OCI-LY7 (cell line): ENCODE measurements around the gene IL17D. TPM values are rescaled to one million over a fixed set of nuclear protein-coding genes. Genes with fewer than 3 reads are reported as not detected.

ENCODE experiments used
- BruUV-seq: library from RNA; stranded (reverse); fragments of 400-500 nt; replicated peaks from 2 replicates; lab custom pipeline; 2021; lab: Mats Ljungman, UMichigan
- CTCF ChIA-PET: fragments of 300-600 bp; sonication (Branson Sonifier 250); formaldehyde crosslinking; loops from one replicate; lab custom pipeline; 2022; ENCODE audit warnings: antibody characterized with exemption; ENCODE audit not compliant: unreplicated experiment; lab: Charles Lee
- POLR2A ChIA-PET: fragments of 300-600 bp; sonication (Branson Sonifier 250); formaldehyde crosslinking; loops from one replicate; lab custom pipeline; 2022; ENCODE audit warnings: antibody characterized with exemption; lab: Charles Lee
- DNase-seq: peaks from one replicate; pipeline ENCODE4 v3.0.0-alpha.2; 2015; ENCODE audit warnings: low spot score
- H2AFZ ChIP-seq: fragments of 200-600 bp; sonication (generic), shearing (Covaris generic); 2 replicates; pipeline ENCODE4 v1.6.1; 2014; ENCODE audit warnings: mild to moderate bottlenecking, antibody characterized with exemption, low read length, moderate library complexity
- H3K27ac ChIP-seq: fragments of 200-600 bp; sonication (generic); 2 replicates; pipeline ENCODE4 v1.5.1; 2014; ENCODE audit warnings: mixed run types, low read depth, mild to moderate bottlenecking, moderate library complexity, low read length, inconsistent platforms; ENCODE audit not compliant: poor library complexity, severe bottlenecking
- H3K36me3 ChIP-seq: fragments of 200-600 bp; sonication (generic); 2 replicates; pipeline ENCODE4 v1.6.1; 2014; ENCODE audit warnings: mild to moderate bottlenecking, antibody characterized with exemption, low read length, moderate library complexity, mixed read lengths; ENCODE audit not compliant: insufficient read depth
- H3K4me1 ChIP-seq: fragments of 200-600 bp; sonication (generic); 2 replicates; pipeline ENCODE4 v1.5.1; 2014; ENCODE audit warnings: mild to moderate bottlenecking, low read length; ENCODE audit not compliant: insufficient read depth, poor library complexity, severe bottlenecking
- H3K4me2 ChIP-seq: fragments of 200-600 bp; sonication (generic); 2 replicates; pipeline ENCODE4 v1.6.1; 2014; ENCODE audit warnings: mild to moderate bottlenecking, low read length
- H3K4me3 ChIP-seq: fragments of 200-600 bp; sonication (generic); 2 replicates; pipeline ENCODE4 v1.5.1; 2014; ENCODE audit warnings: mild to moderate bottlenecking, low read depth, low read length; ENCODE audit not compliant: poor library complexity, severe bottlenecking
- H3K79me2 ChIP-seq: fragments of 200-600 bp; sonication (generic); 2 replicates; pipeline ENCODE4 v1.6.1; 2016; ENCODE audit warnings: low read depth, mild to moderate bottlenecking, low read length, moderate library complexity, mixed read lengths; ENCODE audit not compliant: insufficient read depth
- H3K9me2 ChIP-seq: fragments of 200-600 bp; sonication (generic); 2 replicates; pipeline ENCODE4 v1.6.1; 2016; ENCODE audit warnings: mild to moderate bottlenecking, low read length, mixed read lengths; ENCODE audit not compliant: insufficient read depth
- H3K9me3 ChIP-seq: fragments of 200-600 bp; sonication (generic); 2 replicates; pipeline ENCODE4 v1.6.1; 2014; ENCODE audit warnings: mild to moderate bottlenecking, mixed run types, low read length, mixed read lengths
- H4K20me1 ChIP-seq: fragments of 200-600 bp; sonication (generic); 2 replicates; pipeline ENCODE4 v1.6.1; 2014; ENCODE audit warnings: mild to moderate bottlenecking, antibody characterized with exemption, low read length, moderate library complexity, mixed read lengths; ENCODE audit not compliant: insufficient read depth
- CTCF ChIP-seq: fragments of 200-600 bp; sonication (generic); conservative IDR thresholded peaks from 2 replicates; pipeline ENCODE4 v1.5.1; 2014; ENCODE audit warnings: mild to moderate bottlenecking, antibody characterized with exemption, low read length, moderate library complexity, mixed read lengths
- EZH2phosphoT487 ChIP-seq: fragments of 200-600 bp; sonication (generic); IDR thresholded peaks from 2 replicates; pipeline ENCODE4 v1.6.1; 2018; ENCODE audit warnings: low read depth, borderline replicate concordance, mild to moderate bottlenecking, mixed run types, antibody characterized with exemption, low read length, moderate library complexity, mixed read lengths
- intact Hi-C: fragments of 100-400 bp; cut with micrococcal nuclease; formaldehyde crosslinking; loops from one replicate; pipeline ENCODE4 v1.10.0; 2022; ENCODE audit not compliant: unreplicated experiment
- total RNA-seq, 2 experiments: library from RNA; depleted of rRNA in 1 of 2; stranded (reverse); fragments of >200 nt in 1 of 2; shearing (Covaris generic) in 1 of 2; gene quantifications; 2 replicates each; pipeline ENCODE4 v1.2.3, GENCODE V29; 2014 to 2022

IL17D gene
- total RNA-seq, 2 experiments from 2014 or later: 0.51 to 1.1 TPM

- Histone ChIP-seq H3K4me3 (no peak overlapping the region), H3K36me3 (no peaks in the 10 kb centered on the region), H3K4me2 (no peak overlapping the region), H3K4me1 (no peaks in the 10 kb centered on the region), H3K79me2 (no peaks in the 10 kb centered on the region), H3K9me3 (no peaks in the 10 kb centered on the region), H2AFZ (no peak overlapping the region), H4K20me1 (no peaks in the 10 kb centered on the region), H3K27ac (no peak overlapping the region), H3K9me2 (no peaks in the 10 kb centered on the region)
- no TSS peak for BruUV-seq
- intact Hi-C loops: no loop called here
- CTCF ChIA-PET: no interaction called here
- DNase-seq: no peak
- no peak for TF ChIP-seq EZH2phosphoT487
- TF ChIP-seq CTCF: no peak
- POLR2A ChIA-PET: no interaction called here
These were observed 18.2 kb downstream of the IL17D start for GRCh38 chr13:20721454-20722357.

- H3K36me3 ChIP-seq: no peaks in the 10 kb centered on the region
- no peaks in the 10 kb centered on the region for H3K9me2 ChIP-seq
- ChIA-PET POLR2A (no interaction called here), CTCF (no interaction called here)
- TF ChIP-seq EZH2phosphoT487: no peak
- no peak for TF ChIP-seq CTCF
- no peaks in the 10 kb centered on the region for H4K20me1 ChIP-seq
- no peak overlapping the region for H3K27ac ChIP-seq
- no peak overlapping the region for H3K4me3 ChIP-seq
- H3K4me1 ChIP-seq: no peaks in the 10 kb centered on the region
- no peak for DNase-seq
- no peak overlapping the region for H2AFZ ChIP-seq
- H3K4me2 ChIP-seq: no peak overlapping the region
- H3K79me2 ChIP-seq: no peaks in the 10 kb centered on the region
- no peaks in the 10 kb centered on the region for H3K9me3 ChIP-seq
- no TSS peak for BruUV-seq
- intact Hi-C loops: no loop called here
These were observed 24.4 kb downstream of the IL17D start for GRCh38 chr13:20727856-20728255.

- H3K4me1 ChIP-seq: no peaks in the 10 kb centered on the region
- ChIA-PET CTCF (no interaction called here), POLR2A (no interaction called here)
- H3K79me2 ChIP-seq: no peaks in the 10 kb centered on the region
- H4K20me1 ChIP-seq: no peaks in the 10 kb centered on the region
- H3K4me2 ChIP-seq: no peak overlapping the region
- intact Hi-C loops: no loop called here
- BruUV-seq: no TSS peak
- H3K27ac ChIP-seq: no peak overlapping the region
- TF ChIP-seq EZH2phosphoT487 (no peak), CTCF (no peak)
- no peaks in the 10 kb centered on the region for H3K9me3 ChIP-seq
- no peak overlapping the region for H2AFZ ChIP-seq
- DNase-seq: no peak
- H3K9me2 ChIP-seq: no peaks in the 10 kb centered on the region
- no peak overlapping the region for H3K4me3 ChIP-seq
- no peaks in the 10 kb centered on the region for H3K36me3 ChIP-seq
These were observed 25.2 kb downstream of the IL17D start for GRCh38 chr13:20728579-20729311.
